ENCODE data around the gene UBA6. TPM values are rescaled to one million over a fixed set of nuclear protein-coding genes. Genes with fewer than 3 reads are reported as not detected.
"Not testable (repeated sequence)": the region's sequence is repeated elsewhere in the genome, so short reads cannot be mapped to it uniquely, and the experiment has no call there.

The UBA6 gene
- total RNA-seq, 1 donor from 2014 or later = 24.0 TPM

DNA sequence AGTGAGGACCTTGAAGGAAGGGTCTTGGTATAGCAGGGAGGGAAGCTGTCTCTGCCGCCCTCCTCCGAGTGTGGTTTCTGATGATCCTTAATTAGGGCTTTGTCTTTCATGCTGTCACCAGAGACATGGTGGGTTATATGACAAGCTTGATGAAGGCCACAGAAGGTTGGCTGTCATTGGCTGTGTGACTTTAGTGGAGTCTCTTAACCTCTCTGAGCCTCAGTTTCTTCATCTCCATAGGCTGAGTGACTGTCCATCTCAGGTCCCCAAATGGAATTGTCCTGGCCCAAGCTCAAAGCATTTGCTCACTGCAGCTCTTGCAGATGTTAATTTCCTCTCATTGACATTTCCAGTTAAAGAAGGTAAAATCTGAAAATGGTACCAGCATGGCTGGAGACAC lies 16.6 kb upstream of the UBA6 start:
- DNase-seq (ENCODE audit: low spot score) = no peak
- intact Hi-C loops (cut with DNase I) = no loop called here

DNA sequence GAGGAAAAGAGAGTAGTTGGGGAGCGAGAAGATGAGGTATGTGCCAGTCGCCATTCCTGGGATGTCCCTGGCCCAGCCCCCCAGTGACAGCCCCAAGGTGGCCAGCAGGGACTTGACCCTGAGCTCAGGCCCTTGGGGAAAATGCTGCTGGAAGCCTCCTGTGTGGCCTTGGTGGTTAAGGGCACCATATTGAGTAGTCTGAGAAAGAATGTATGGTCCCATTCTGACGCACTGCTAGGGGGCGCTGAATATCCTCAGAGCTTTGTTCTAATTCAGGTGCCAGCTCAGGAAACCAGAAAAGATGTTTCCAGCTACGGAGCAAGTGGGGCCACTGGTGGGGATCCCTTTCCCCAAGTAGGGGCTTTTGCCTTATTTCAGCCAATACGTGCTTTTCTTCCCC lies 14.0 kb upstream of the UBA6 start:
- intact Hi-C loops (cut with DNase I) = no loop called here
- DNase-seq (ENCODE audit: low spot score) = no peak

DNA sequence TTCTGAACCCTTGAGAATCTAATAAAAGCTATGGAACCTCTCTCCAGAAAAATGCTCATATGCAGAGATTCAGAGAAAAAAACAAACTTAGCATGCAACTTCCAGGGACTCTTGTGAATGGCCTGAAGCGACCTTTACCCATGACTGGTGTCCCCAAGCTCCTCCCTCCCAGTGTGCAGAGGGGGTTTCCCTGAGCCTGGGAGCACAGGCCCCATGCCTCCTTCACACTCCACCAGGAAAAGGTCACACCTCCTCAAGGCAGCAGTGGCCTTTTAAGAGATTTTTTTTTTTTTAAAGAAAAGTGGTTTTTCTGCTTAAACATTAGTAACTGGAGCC lies 13.3 kb upstream of the UBA6 start:
- intact Hi-C loops (cut with DNase I) = no loop called here
- DNase-seq (ENCODE audit: low spot score) = no peak

DNA sequence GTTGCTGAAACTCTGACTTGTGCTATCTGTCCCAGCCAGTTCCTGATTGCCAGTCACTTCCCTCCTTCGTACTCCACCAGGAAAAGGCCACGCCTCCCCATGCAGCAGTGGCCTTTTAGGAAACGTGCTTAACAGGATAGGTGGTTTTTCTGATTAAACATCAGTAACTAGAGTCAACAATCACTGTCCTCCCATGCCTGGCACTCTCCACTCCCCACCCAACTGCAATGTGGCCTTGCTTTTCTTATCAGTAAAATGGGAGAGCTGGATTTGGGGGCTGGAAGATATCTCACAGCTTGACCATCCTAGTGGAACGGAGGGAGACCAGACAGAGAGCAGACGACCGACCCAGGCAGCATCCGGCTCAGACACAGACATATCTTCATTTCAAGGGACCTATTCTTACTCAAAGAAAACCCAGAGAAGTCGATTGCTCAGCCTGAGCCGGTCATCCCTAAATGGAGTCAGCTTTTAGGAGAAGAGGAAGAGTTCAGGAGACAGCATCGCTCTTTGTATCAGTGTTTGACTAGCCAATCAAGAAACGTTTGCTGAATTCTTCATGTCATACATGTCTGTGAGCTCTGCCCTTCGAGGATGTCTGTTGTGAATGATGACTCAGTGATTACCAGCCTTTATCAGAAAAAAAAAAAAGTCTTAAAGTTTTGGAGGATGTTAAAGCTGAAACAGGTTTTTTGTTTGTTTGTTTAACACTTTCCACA lies 12.7 kb upstream of the UBA6 start:
- DNase-seq (ENCODE audit: low spot score) = no peak
- intact Hi-C loops (cut with DNase I) = no loop called here

DNA sequence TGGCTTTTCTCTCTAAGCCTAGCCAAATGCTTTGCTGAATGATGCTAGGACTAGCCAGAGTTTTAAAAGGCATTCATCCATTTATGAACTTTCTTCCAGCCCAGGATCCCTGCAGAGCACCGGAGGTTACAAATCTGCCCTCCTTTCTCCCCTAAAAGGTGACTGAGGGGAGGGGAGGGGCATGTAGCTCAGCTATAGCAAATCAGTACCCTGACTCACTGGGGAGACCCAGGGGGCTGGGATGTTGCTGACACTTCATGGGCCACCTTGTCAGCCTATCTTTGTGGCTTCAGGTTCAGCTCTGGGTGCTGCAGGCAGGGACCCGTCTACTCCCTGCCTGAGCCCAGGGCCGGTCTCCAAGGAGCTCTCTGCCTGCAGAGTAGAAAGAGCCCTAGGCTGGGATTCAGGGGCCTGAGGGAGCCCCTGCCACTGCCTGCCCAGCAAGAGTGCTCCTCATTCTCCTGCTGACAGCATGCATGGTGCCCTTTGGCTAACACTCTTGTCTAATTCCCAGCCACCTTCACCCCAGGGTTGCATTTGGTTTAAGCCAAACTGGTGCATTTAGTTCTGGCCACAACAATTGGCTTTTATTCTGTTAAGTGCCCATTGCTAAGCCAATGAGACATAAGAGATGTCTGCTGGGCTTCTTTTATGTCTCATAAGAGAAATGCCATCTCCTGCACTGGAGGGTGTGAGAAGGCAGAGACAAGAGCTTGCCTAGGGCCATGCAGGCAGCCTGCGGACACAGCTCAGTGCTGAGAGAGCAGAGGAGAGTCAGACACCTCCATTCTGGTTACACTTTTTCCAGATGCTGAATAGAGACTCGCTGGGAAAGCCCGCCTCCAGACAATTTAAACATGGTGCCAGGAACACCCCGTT lies 11.9 kb upstream of the UBA6 start:
- DNase-seq (ENCODE audit: low spot score) = no peak
- intact Hi-C loops (cut with DNase I) = no loop called here

DNA sequence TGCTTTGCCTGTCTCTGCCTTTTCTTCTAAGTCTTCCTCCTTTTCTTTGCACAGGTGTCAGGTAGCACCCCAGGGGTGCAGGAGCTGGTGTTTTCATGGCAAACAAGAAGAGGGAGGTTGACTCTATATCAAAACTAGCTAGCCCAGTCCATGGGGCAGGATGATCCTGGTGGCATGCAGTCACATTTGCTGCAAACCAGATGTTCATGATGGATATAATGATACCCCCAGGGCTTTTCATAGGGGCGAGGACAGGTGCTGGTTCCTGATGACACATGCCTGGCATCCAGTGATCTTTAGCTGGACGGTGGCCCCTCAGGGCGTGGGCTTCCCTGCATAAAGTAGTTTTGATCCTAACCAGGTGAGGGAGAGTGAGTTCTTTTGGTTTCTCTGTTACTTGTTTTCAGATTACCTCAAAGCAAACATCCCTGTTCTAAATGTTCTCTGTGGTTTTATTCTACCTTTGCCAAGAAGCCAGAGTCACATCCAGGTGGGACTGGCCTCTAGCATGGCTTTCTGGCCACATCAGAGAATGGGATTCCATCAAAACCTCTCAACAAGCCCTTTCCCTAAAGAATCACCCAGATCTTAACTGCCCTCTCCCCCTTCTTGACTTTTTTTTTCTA lies 11.2 kb upstream of the UBA6 start:
- intact Hi-C loops (cut with DNase I) = no loop called here
- DNase-seq (ENCODE audit: low spot score) = no peak

DNA sequence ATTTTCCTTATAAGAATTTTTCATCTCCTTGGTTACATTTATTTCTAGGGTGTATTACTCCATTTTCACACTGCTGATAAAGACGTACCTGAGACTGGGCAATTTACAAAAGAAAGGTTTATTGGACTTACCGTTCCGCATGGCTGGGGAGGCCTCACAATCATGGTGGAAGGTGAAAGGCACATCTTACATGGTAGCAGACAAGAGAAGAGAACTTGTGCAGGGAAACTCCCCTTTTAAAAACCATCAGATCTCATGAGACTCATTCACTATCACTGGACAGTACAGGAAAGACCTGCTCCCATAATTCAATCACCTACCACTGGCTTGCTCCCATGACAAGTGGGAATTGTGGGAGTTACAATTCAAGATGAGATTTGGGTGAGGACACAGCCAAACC lies 5.7 kb upstream of the UBA6 start:
- intact Hi-C loops (cut with DNase I); DNase-seq (ENCODE audit: low spot score): not testable (repeated sequence)

DNA sequence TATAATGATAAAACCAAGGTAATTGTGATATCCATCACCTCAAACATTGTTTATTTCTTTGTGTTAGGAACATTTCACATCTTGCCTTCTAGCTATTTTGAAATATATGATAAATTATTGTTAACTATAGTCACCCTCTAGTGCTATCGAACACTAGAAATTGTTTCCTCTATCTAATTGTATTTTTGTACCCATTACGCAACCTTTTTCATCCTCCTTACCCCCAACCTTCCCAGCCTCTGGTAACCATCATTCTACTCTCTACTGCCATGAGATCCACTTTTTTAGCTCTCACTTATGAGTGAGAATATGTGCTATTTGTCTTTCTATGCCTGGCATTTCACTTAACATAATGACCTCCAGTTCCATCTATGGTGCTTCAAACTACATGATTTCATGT lies 3.9 kb upstream of the UBA6 start:
- intact Hi-C loops (cut with DNase I) = loop anchor here (5.0 kb wide), 1 partner anchor 158 kb away; the partner anchor contains the start of gene CENPC
- DNase-seq (ENCODE audit: low spot score) = no peak

DNA sequence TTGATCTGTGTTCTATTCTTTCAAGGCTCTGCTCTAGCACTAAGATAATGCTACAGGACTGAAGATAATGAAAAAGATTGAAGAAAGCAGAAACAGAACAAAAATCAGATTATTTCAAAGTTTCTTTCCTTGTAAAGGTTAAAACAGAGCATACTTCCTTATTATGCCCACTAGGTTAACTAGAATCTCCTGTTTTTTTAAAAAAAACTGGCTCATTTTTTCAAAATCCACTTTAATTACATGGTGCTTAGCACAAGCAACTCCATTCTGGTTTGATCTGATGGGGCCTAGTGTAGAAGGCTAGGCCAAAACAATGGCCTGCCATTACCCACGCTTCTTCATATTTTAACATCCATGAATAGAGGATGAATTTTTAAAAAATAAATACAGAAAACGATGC lies 1.2 kb upstream of the UBA6 start:
- intact Hi-C loops (cut with DNase I) = loop anchor here (5.0 kb wide), 1 partner anchor 155 kb away; the partner anchor contains the start of gene CENPC
- no peak for DNase-seq (ENCODE audit: low spot score)

DNA sequence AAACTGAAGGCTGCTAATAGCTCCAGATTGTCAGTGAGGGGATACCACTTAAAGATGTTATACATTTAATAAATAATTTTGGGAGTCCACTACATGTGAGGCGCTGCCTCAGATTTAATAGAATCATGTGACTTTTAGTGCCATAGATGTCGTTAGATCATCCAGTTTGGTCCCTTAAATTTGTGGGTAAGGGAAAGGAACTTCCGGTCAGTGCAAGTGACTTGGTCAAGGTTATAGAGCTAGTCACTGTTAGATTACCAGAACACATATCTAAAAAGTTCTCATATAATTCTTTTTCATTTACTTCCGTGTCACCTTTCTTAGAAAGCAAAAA lies 529 bp upstream of the UBA6 start:
- no peak for DNase-seq (ENCODE audit: low spot score)
- intact Hi-C loops (cut with DNase I) = loop anchor here (5.0 kb wide), 1 partner anchor 154 kb away; the partner anchor contains the start of gene CENPC

DNA sequence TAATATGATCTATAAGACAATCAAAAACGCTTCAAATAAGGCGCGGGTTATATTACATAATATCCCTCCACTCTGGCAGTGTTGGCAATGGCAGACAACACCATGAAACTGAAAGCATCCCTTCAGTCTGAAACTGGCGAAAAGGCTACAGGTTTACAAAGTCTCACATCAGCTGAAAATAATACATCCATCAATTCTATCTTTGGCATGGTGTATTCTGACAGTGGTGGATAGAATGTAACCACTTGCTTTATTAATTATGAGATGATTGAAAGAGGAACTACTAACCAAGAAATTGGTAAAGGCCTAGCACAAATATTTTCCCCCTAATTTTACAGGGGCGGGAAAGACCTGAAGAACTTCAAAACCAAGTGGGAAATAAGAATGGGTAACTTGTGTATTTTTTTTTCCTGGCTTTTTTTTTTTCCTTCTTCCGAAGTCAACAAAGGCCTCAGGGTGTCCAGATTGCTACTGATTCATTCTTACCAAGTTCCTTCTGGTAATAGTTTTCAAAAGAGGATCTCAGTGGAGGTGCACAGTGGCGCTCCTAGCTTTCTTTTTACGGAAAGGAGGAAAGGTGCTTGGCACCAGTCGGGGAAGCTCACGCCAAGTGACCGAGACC lies 728 bp downstream of the UBA6 start:
- intact Hi-C loops (cut with DNase I) = loop anchor here (5.0 kb wide), 1 partner anchor 153 kb away; the partner anchor contains the start of gene CENPC

DNA sequence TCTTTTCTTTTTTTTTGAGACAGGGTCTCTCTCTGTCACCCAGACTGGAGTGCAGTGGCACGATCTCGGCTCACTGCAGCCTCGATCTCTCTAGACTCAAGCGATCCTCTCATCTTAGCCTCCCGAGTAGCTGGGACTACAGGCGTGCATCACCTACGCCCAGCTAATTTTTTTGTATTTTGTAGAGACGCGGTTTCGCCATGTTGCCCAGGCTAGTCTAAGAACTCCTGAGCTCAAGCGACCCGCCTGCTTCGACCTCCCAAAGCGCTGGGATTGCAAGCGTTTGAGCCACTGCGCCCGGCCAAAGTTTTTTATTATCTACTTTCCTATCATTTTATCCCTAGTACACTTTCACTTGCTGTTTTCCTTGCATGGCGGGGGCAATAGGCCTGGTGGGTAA lies 1.4 kb downstream of the UBA6 start:
- DNase-seq (ENCODE audit: low spot score) = no peak
- intact Hi-C loops (cut with DNase I) = loop anchor here (5.0 kb wide), 1 partner anchor 152 kb away; the partner anchor contains the start of gene CENPC

More for the DNA sequence above, 728 bp downstream of the UBA6 start:
- no peak for DNase-seq (ENCODE audit: low spot score)

DNA sequence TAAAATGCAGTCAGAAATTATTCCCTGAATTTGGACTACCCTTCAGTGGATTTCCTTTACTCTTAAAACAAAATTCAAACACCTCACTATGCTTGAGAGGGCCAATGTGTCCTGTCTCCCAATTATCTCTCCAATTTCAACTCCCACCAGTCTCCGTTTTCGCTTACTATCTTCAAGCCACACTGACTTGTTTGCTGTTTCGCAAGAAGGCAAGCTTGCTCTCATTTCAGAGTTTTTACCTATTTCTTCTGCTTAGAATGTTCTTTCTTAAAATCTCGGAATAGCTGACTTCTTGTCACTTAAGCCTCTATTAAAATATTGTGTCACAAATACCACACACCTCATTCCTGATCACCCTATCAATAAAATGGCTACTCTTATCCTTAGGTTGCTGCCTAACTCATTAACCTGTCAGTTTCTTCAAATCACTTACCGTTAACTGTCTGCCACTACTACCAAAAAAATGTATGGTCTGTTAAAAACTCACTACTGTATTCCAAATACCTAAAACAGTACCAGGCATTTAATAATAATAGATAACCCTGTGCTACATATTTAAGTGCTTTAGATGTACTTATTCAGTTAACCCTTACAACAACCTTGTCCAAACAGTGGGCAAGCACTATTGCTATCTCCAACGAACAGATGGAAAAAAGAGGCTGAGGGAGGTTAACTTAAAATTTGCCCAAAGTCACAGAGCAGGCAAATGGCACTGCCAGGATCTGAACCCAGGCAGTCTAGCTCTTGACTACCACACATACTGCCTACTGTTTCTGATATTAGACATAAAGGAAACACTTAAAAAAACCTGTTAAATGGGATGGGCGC lies 2.9 kb downstream of the UBA6 start:
- intact Hi-C loops (cut with DNase I) = no loop called here
- DNase-seq (ENCODE audit: low spot score) = no peak

DNA sequence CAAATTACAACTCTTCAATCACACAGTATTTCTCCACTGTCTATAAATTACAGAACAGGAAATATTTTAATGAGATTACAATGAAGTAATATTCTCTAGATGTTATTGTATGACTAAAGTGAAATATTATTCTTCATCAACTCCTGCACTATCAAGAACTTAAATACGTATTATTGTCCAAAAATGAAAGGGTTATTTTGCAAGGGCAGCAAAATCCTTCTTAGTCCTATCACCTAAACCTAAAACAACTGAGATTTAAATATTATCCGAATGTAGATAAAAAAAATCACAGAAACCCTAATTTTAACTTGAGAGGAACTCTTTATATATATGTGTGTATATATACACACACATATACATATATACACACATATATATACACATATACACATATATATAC lies 4.9 kb downstream of the UBA6 start:
- DNase-seq (ENCODE audit: low spot score) = no peak
- intact Hi-C loops (cut with DNase I) = no loop called here

DNA sequence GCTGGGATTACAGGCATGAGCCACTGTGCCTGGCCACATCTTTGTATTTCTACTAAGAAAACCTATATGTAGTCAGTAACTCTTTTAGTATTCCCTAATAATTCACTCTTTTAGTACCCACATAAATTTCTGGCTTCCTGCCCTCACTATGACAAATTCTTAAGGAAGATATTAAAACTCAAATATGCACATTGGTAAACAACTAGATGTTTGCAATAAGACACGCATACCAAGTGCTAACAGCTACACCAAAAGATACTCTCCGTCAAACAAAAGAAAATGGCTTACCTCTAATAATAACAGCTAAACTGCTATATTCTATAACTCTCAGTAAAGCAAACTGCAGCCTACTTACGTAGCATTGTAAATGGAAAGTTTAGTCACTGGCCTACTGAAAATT lies 6.3 kb downstream of the UBA6 start:
- no peak for DNase-seq (ENCODE audit: low spot score)
- intact Hi-C loops (cut with DNase I) = no loop called here

DNA sequence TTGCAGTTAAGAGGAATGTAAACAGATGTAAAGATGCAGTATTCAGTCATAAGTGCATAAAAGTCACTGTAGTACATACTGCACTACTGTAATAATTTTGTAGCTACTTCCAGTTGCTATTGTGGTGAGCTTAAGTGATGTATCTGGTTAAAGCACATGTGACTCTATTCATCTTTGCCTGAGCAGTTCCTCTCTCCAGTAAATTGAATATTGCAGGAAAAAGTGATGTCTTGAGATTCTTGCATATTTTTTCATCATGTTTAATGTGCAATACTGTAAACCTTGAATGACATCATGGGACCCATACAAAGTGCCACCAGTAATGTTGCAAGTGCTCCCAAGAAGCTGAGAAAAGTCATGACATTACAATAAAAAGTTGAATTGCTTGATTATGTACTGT lies 9.6 kb downstream of the UBA6 start:
- no peak for DNase-seq (ENCODE audit: low spot score)
- intact Hi-C loops (cut with DNase I) = no loop called here

DNA sequence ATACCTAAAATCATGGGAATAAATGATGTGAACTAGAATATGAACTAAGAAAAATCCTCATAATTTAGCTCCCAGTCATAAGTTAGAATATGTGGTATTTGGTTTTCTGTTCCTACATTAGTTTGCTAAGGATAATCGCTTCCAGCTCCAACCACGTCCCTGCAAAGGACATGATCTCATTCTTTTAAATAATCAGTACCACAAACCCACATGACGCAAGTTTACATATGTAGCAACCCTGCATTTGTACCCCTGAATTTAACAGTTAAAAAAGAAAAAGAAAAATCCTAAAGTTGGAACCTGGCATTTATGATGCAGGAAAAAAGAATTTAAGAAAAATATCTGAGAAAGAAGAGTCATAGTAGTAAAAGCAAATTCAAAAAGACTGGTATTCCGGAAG lies 13.3 kb downstream of the UBA6 start:
- DNase-seq (ENCODE audit: low spot score) = no peak
- intact Hi-C loops (cut with DNase I) = no loop called here

DNA sequence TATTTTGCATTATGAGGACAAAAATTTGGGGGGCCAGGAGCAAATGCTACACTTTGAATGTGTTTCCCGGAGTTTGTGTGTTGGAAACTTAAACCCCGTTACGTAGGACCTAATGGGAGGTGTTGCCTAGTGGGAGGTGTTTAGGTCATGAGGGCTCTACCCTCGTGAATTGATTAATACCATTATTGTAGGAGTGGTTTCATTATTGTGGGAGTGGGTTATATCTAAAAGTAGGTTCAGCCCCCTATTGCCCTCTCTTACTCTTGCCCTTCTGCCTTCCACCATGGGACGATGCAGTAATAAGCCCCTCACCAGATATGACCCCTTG lies 15.5 kb downstream of the UBA6 start:
- intact Hi-C loops (cut with DNase I) = no loop called here
- no peak for DNase-seq (ENCODE audit: low spot score)

DNA sequence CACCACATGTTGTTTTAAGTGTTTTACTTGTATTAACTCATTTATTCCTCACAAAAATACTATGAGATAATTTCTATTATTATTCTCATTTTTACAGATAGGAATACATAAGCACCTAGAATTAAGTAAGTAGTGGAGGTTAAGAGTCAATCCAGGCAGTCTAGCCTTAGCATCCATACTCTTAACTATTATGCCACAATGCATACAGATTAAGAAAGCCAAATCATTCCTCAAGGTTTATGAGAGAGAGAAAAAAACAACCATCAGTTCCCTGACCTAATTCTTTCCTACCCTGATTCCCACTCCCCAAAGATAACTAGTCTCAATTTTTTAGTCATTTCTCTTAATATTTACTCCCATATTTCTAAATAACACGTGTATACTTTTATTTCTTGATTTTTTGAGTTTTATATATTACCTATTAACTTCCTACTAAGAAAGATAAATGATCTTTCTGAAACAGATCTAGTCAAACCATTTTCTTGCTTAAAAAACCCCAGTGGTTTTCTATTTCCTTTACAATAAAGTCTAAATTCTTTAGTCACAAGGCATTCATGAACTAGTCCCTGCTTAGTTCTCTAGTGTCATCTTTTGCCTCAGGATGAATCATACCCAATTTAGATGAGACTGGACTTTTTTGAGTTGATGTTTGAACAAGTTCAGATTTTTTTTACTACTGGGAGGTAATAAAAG lies 16.0 kb downstream of the UBA6 start:
- no peak for DNase-seq (ENCODE audit: low spot score)
- intact Hi-C loops (cut with DNase I) = no loop called here
